GM12878 (cell line): Measurements from ENCODE around the gene NKAIN4. TPM values are rescaled to one million over a fixed set of nuclear protein-coding genes. Genes with fewer than 3 reads are reported as not detected.
A peak's percentile ranks its signal among the peaks of the same experiment; 100 is the strongest.

ENCODE experiments used
- ATAC-seq: fragments of 200-7000 bp; cut with Tn5 transposase; 3 replicates; pipeline ENCODE4 v1.9.1; 2020; ENCODE audit warnings: mild to moderate bottlenecking, moderate library complexity
- BruUV-seq: library from RNA; stranded (reverse); fragments of 400-500 nt; replicated peaks from 2 replicates; lab custom pipeline; 2021; lab: Mats Ljungman, UMichigan
- CTCF ChIA-PET: fragments of 300-600 bp; sonication (Branson Sonifier 250); formaldehyde crosslinking; extraction: SDS; loops from one replicate; lab custom pipeline; 2021; ENCODE audit warnings: inconsistent platforms; lab: Yijun Ruan, JAX
- POLR2A ChIA-PET: fragments of 350-600 bp; formaldehyde crosslinking; extraction: SDS; loops from one replicate; lab custom pipeline; 2021; ENCODE audit warnings: inconsistent platforms; lab: Charles Lee
- RAD21 ChIA-PET: fragments of 300-600 bp; sonication (Branson Sonifier 250); formaldehyde crosslinking; loops from one replicate; lab custom pipeline; 2023; ENCODE audit warnings: antibody characterized with exemption; ENCODE audit not compliant: unreplicated experiment; lab: Charles Lee
- SMC1A ChIA-PET: fragments of 300-600 bp; sonication (Branson Sonifier 250); formaldehyde crosslinking; loops from one replicate; lab custom pipeline; 2023; ENCODE audit not compliant: unreplicated experiment, uncharacterized antibody; lab: Charles Lee
- DNase-seq: peaks from one replicate; pipeline ENCODE4 v3.0.0-alpha.2; 2011; ENCODE audit warnings: low read depth, low spot score
- FAIRE-seq: peaks from 3 replicates; lab custom pipeline; 2011; peaks lifted over from hg19 to GRCh38; lab: Jason Lieb, UNC
- H2AFZ ChIP-seq: 2 replicates; pipeline ENCODE4 v1.6.0; 2011; ENCODE audit warnings: low read depth, low read length, control low read depth; ENCODE audit not compliant: control insufficient read depth
- H3K27ac ChIP-seq: 2 replicates; pipeline ENCODE4 v1.5.1; 2011; ENCODE audit warnings: control low read depth; ENCODE audit not compliant: control insufficient read depth, insufficient read depth
- H3K27me3 ChIP-seq, 2 experiments: replicated peaks in 1 of 2; 2 replicates each; pipeline versions ENCODE4 v1.6.0 to v1.6.1; 2011; ENCODE audit warnings: low read length in 1 of 2; ENCODE audit not compliant: control insufficient read depth in 2 of 2, insufficient read depth in 2 of 2
- H3K36me3 ChIP-seq, 2 experiments: 2 replicates each; pipeline ENCODE4 v1.5.1; 2011; ENCODE audit warnings: low read length in 1 of 2; ENCODE audit not compliant: control insufficient read depth in 2 of 2, insufficient read depth in 2 of 2
- H3K4me1 ChIP-seq: 2 replicates; pipeline ENCODE4 v1.6.1; 2011; ENCODE audit warnings: mild to moderate bottlenecking, low read length, moderate library complexity, mixed read lengths; ENCODE audit not compliant: control insufficient read depth, insufficient read depth
- H3K4me2 ChIP-seq: 2 replicates; pipeline ENCODE4 v1.6.0; 2011; ENCODE audit warnings: control low read depth; ENCODE audit not compliant: control insufficient read depth, insufficient read depth
- H3K4me3 ChIP-seq: fragments of 200-600 bp; sonication (generic); 2 replicates; pipeline ENCODE4 v1.5.1; 2016
- H3K79me2 ChIP-seq: 2 replicates; pipeline ENCODE4 v1.6.0; 2011; ENCODE audit warnings: low read length; ENCODE audit not compliant: control insufficient read depth, insufficient read depth
- H3K9ac ChIP-seq: 2 replicates; pipeline ENCODE4 v1.8.0; 2011; ENCODE audit warnings: low read length, control low read depth, mixed read lengths; ENCODE audit not compliant: control insufficient read depth, insufficient read depth
- H3K9me3 ChIP-seq: replicated peaks from 3 replicates; pipeline ENCODE4 v1.5.1; 2011; ENCODE audit warnings: mild to moderate bottlenecking, low read length; ENCODE audit not compliant: control insufficient read depth, insufficient read depth
- H4K20me1 ChIP-seq: 2 replicates; pipeline ENCODE4 v1.6.0; 2011; ENCODE audit not compliant: control insufficient read depth, insufficient read depth
- BHLHE40 ChIP-seq, 2 experiments: fragments of 450-650 bp in 1 of 2; IDR thresholded peaks; 2 replicates each; pipeline ENCODE4 v1.6.1; 2011 to 2017; ENCODE audit warnings: low read depth in 2 of 2, borderline replicate concordance in 1 of 2, improper control_type of control experiment in 1 of 2, low read length in 1 of 2, mild to moderate bottlenecking in 1 of 2
- ESRRA ChIP-seq: IDR thresholded peaks from 2 replicates; pipeline ENCODE4 v1.6.1; 2012; ENCODE audit warnings: mild to moderate bottlenecking, low read length, improper control_type of control experiment
- GATAD2B ChIP-seq: fragments of 450-650 bp; conservative IDR thresholded peaks from 2 replicates; pipeline ENCODE4 v1.6.1; 2017; ENCODE audit warnings: low read depth, mild to moderate bottlenecking, moderate library complexity
- HCFC1 ChIP-seq: fragments of 150-350 bp; IDR thresholded peaks from 2 replicates; pipeline ENCODE4 v1.6.1; 2014; ENCODE audit warnings: low read length
- MEF2B ChIP-seq: fragments of 450-650 bp; IDR thresholded peaks from 2 replicates; pipeline ENCODE4 v1.6.1; 2018; ENCODE audit warnings: mild to moderate bottlenecking, moderate library complexity; ENCODE audit not compliant: partially characterized antibody, poor library complexity, severe bottlenecking
- POLR2A ChIP-seq: IDR thresholded peaks from 2 replicates; pipeline ENCODE4 v1.6.1; 2011; ENCODE audit warnings: low read depth, mild to moderate bottlenecking, low read length
- POLR2AphosphoS2 ChIP-seq: IDR thresholded peaks from 2 replicates; pipeline ENCODE4 v1.6.1; 2011; ENCODE audit warnings: low read depth, mild to moderate bottlenecking, low read length, improper control_type of control experiment, moderate library complexity
- RB1 ChIP-seq: fragments of 450-650 bp; formaldehyde crosslinking; IDR thresholded peaks from 2 replicates; pipeline ENCODE4 v1.6.1; 2017; ENCODE audit warnings: mild to moderate bottlenecking, borderline replicate concordance
- RBBP5 ChIP-seq: fragments of 200-600 bp; sonication (generic); conservative IDR thresholded peaks from 2 replicates; pipeline ENCODE4 v1.6.1; 2016
- SIX5 ChIP-seq: IDR thresholded peaks from 2 replicates; pipeline ENCODE4 v1.6.1; 2011; ENCODE audit warnings: mild to moderate bottlenecking, low read depth, low read length, moderate library complexity; ENCODE audit not compliant: severe bottlenecking
- SMC3 ChIP-seq: IDR thresholded peaks from 2 replicates; pipeline ENCODE4 v1.6.1; 2011; ENCODE audit warnings: low read length, improper control_type of control experiment, borderline replicate concordance
- STAT1 ChIP-seq: fragments of 450-650 bp; conservative IDR thresholded peaks from 2 replicates; pipeline ENCODE4 v1.6.1; 2014; ENCODE audit warnings: antibody characterized with exemption, mild to moderate bottlenecking
- TAF1 ChIP-seq: IDR thresholded peaks from 2 replicates; pipeline ENCODE4 v1.6.1; 2011; ENCODE audit warnings: mild to moderate bottlenecking, low read depth, low read length, borderline replicate concordance
- TCF7 ChIP-seq: IDR thresholded peaks from 2 replicates; pipeline ENCODE4 v1.6.1; 2014; ENCODE audit warnings: antibody characterized with exemption, borderline replicate concordance
- ZSCAN29 ChIP-seq: fragments of 450-650 bp; IDR thresholded peaks from 2 replicates; pipeline ENCODE4 v1.6.1; 2017; ENCODE audit warnings: mild to moderate bottlenecking, moderate library complexity
- WGBS: methylation state at CpG from one replicate; pipeline ENCODE4 v1.1.6; 2016; ENCODE audit warnings: low lambda C conversion rate; ENCODE audit not compliant: insufficient replicate concordance, insufficient coverage; ENCODE audit errors: missing lambda C conversion rate; 5-methylcytosine and 5-hydroxymethylcytosine counted together
- in situ Hi-C: fragments of 300-500 bp; cut with MboI; formaldehyde crosslinking; loops from 9 replicates; pipeline ENCODE4 v1.14.3; 2018; ENCODE audit warnings: mixed read lengths
- intact Hi-C: fragments of 100-400 bp; cut with micrococcal nuclease; formaldehyde crosslinking; loops from one replicate; pipeline ENCODE4 v1.14.2; 2022; ENCODE audit not compliant: unreplicated experiment
- polyA plus RNA-seq, 11 experiments: library from polyadenylated mRNA; depleted of rRNA in 4 of 11; unstranded in 6 of 11; stranded (reverse) in 5 of 11; fragments of >200 nt; fragmentation: Nextera tagmentation in 4 of 11; fragmentation: Illumina TruSeq in 1 of 11; extraction: Ambion mirVana in 4 of 11; extraction: Trizol in 1 of 11; gene quantifications; 1 replicate in 1 of 11; 2 replicates in 10 of 11; pipeline versions ENCODE4 v1.2.1 to v1.2.3, GENCODE V29; 2011 to 2016; ENCODE audit warnings: inconsistent platforms in 2 of 11, missing spikeins in 2 of 11, low read depth in 1 of 11
- total RNA-seq, 4 experiments: library from RNA; depleted of rRNA in 3 of 4; stranded (reverse); fragments of >200 nt in 3 of 4; fragmentation: Illumina TruSeq in 1 of 4; extraction: Trizol in 1 of 4; gene quantifications; 2 replicates each; pipeline versions ENCODE4 v1.2.1 to v1.2.3, GENCODE V29; 2013 to 2021
- TF ChIP-seq, protein P1 (sequence below), 3 experiments: IDR thresholded peaks in 2 of 3; conservative IDR thresholded peaks in 1 of 3; 2 replicates each; pipeline ENCODE4 v1.5.1; 2011; ENCODE audit warnings: low read depth in 3 of 3, low read length in 3 of 3, mild to moderate bottlenecking in 3 of 3, control low read depth in 2 of 3, moderate library complexity in 2 of 3, inconsistent platforms in 1 of 3, mixed read lengths in 1 of 3; ENCODE audit not compliant: control insufficient read depth in 2 of 3, insufficient read depth in 1 of 3; ENCODE audit errors: extremely low read depth in 1 of 3
- TF ChIP-seq, protein P2 (sequence below): IDR thresholded peaks from 2 replicates; pipeline ENCODE4 v1.6.1; 2011; ENCODE audit warnings: mild to moderate bottlenecking, low read depth, low read length, moderate library complexity; ENCODE audit not compliant: insufficient replicate concordance
- TF ChIP-seq, protein P3 (sequence below): IDR thresholded peaks from 2 replicates; pipeline ENCODE4 v1.6.1; 2012; ENCODE audit warnings: low read depth, low read length, improper control_type of control experiment

Gene NKAIN4
- total and polyA plus RNA-seq, 10 of the 15 experiments (the other 5 are each of a cell fraction or from before 2014, with no cell fraction given): 0.11 TPM; not detected in 9

GRCh38 chr20:63238514-63239125, 15.6 kb downstream of the NKAIN4 start (continued):
- TF ChIP-seq SIX5: no peak
- no peak for TF ChIP-seq HCFC1
- no peak for TF ChIP-seq POLR2AphosphoS2
- TF ChIP-seq TCF7: no peak
- no peak for TF ChIP-seq SMC3
- TF ChIP-seq, protein P1, sequence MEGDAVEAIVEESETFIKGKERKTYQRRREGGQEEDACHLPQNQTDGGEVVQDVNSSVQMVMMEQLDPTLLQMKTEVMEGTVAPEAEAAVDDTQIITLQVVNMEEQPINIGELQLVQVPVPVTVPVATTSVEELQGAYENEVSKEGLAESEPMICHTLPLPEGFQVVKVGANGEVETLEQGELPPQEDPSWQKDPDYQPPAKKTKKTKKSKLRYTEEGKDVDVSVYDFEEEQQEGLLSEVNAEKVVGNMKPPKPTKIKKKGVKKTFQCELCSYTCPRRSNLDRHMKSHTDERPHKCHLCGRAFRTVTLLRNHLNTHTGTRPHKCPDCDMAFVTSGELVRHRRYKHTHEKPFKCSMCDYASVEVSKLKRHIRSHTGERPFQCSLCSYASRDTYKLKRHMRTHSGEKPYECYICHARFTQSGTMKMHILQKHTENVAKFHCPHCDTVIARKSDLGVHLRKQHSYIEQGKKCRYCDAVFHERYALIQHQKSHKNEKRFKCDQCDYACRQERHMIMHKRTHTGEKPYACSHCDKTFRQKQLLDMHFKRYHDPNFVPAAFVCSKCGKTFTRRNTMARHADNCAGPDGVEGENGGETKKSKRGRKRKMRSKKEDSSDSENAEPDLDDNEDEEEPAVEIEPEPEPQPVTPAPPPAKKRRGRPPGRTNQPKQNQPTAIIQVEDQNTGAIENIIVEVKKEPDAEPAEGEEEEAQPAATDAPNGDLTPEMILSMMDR (IDR thresholded peaks at IDR 0.05 in 2 of 3, conservative IDR thresholded peaks at IDR 0.05 in 1 of 3; ENCODE audit: control insufficient read depth in 2 of 3, extremely low read depth in 1 of 3, insufficient read depth in 1 of 3, low read depth in 3 of 3, low read length in 3 of 3): peak in 2 of 3 experiments; percentile 15 to 25; a peak in 2 of 6 replicates
- peak; percentile 62 to 88; a peak in 3 of 4 replicates for TF ChIP-seq BHLHE40 (IDR thresholded peaks at IDR 0.05; ENCODE audit: borderline replicate concordance in 1 of 2, low read depth in 2 of 2, low read length in 1 of 2)

- H3K4me1 ChIP-seq: no peaks in the 10 kb centered on the region
- intact Hi-C loops: no loop called here
- POLR2A ChIA-PET: no interaction called here
- no peak for ATAC-seq
- 16% methylated on average over 9 of the region's 10 CpGs for WGBS
- no TSS peak for BruUV-seq
- TF ChIP-seq RB1: no peak
- no peak for TF ChIP-seq MEF2B
- TF ChIP-seq GATAD2B: no peak
- TF ChIP-seq POLR2A: no peak
- no peak for TF ChIP-seq TAF1
- TF ChIP-seq, protein P2, sequence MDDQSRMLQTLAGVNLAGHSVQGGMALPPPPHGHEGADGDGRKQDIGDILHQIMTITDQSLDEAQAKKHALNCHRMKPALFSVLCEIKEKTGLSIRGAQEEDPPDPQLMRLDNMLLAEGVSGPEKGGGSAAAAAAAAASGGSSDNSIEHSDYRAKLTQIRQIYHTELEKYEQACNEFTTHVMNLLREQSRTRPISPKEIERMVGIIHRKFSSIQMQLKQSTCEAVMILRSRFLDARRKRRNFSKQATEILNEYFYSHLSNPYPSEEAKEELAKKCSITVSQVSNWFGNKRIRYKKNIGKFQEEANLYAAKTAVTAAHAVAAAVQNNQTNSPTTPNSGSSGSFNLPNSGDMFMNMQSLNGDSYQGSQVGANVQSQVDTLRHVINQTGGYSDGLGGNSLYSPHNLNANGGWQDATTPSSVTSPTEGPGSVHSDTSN: no peak
- no peak for TF ChIP-seq STAT1
- TF ChIP-seq RBBP5: no peak
- no peak for TF ChIP-seq ESRRA
- TF ChIP-seq, protein P3, sequence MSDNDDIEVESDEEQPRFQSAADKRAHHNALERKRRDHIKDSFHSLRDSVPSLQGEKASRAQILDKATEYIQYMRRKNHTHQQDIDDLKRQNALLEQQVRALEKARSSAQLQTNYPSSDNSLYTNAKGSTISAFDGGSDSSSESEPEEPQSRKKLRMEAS: no peak
- TF ChIP-seq ZSCAN29: no peak
- no peak overlapping the region for H3K27ac ChIP-seq
- no peaks in the 10 kb centered on the region for H4K20me1 ChIP-seq
- RAD21 ChIA-PET: no interaction called here
- FAIRE-seq: no peak
- no peak overlapping the region for H2AFZ ChIP-seq
- H3K9ac ChIP-seq: no peak overlapping the region
- H3K79me2 ChIP-seq: no peaks in the 10 kb centered on the region
- no peak overlapping the region for H3K4me3 ChIP-seq
- no peaks in the 10 kb centered on the region for H3K36me3 ChIP-seq
- SMC1A ChIA-PET: no interaction called here
- no peaks in the 10 kb centered on the region for H3K9me3 ChIP-seq
- CTCF ChIA-PET: interaction anchor here (0.8 to 2.1 kb wide), 2 partner anchors 15 to 55 kb away, joined by 3 to 7 read pairs; no protein-coding TSS in a partner anchor
- no peak for DNase-seq
- in situ Hi-C loops: no loop called here
- no peak overlapping the region for H3K4me2 ChIP-seq
- H3K27me3 ChIP-seq: peaks cover 0 to 3% of the 10 kb centered on the region in 2 experiments; a peak in 2 of 4 replicates
These were observed 16.2 kb downstream of the NKAIN4 start for GRCh38 chr20:63238031-63238430.
